Esophagus muscularis mucosa (tissue), 3 donors: ENCODE data around the gene MAVS.

Experiments used
- POLR2A ChIP-seq: fragments of 450-650 bp; IDR thresholded peaks from one replicate; pipeline ENCODE4 v1.6.1; 2017; ENCODE audit warnings: antibody characterized with exemption, moderate library complexity, mild to moderate bottlenecking, low read depth
- TF ChIP-seq, protein P1 (sequence below), 3 experiments: fragments of 200-600 bp in 2 of 3; fragments of 450-650 bp in 1 of 3; sonication (generic) in 2 of 3; IDR thresholded peaks; one replicate each; pipeline ENCODE4 v1.5.1; 2017 to 2019; ENCODE audit warnings: antibody characterized with exemption in 3 of 3, mild to moderate bottlenecking in 2 of 3, moderate library complexity in 1 of 3

DNA sequence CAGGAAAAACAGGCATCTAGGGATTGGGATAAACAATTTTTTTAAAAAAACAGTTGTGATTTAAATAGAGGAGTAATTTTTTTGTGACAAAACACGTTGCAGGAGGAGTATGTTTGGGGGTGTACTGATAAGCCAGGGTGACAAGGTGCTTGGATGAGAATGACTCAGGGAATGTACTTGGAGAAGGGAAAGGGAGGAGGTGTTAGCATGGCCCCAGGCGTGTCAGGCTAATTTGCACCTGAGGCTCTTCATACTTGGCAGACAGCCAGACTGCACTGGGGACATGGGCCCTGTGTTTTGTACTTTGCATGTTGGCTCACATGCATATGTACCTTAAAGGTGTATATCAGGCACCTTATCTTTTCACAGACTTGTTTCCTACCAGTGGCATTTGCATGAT is 65.3 kb downstream of the MAVS start:
- TF ChIP-seq, protein P1, sequence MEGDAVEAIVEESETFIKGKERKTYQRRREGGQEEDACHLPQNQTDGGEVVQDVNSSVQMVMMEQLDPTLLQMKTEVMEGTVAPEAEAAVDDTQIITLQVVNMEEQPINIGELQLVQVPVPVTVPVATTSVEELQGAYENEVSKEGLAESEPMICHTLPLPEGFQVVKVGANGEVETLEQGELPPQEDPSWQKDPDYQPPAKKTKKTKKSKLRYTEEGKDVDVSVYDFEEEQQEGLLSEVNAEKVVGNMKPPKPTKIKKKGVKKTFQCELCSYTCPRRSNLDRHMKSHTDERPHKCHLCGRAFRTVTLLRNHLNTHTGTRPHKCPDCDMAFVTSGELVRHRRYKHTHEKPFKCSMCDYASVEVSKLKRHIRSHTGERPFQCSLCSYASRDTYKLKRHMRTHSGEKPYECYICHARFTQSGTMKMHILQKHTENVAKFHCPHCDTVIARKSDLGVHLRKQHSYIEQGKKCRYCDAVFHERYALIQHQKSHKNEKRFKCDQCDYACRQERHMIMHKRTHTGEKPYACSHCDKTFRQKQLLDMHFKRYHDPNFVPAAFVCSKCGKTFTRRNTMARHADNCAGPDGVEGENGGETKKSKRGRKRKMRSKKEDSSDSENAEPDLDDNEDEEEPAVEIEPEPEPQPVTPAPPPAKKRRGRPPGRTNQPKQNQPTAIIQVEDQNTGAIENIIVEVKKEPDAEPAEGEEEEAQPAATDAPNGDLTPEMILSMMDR (IDR thresholded peaks at IDR 0.05), result no peak
- no peak for TF ChIP-seq POLR2A
